Neuron (in vitro differentiated cells): ENCODE measurements around the gene DRD5.
"Not testable (repeated sequence)": the region's sequence is repeated elsewhere in the genome, so short reads cannot be mapped to it uniquely, and the experiment has no call there.

ENCODE experiments used
- H2AFZ ChIP-seq: one replicate; pipeline ENCODE4 v1.6.1; 2013; ENCODE audit warnings: low read depth, mild to moderate bottlenecking, inconsistent platforms, low read length, moderate library complexity
- H3K27me3 ChIP-seq: one replicate; pipeline ENCODE4 v1.6.1; 2013; ENCODE audit warnings: low read length; ENCODE audit not compliant: insufficient read depth
- H3K36me3 ChIP-seq: one replicate; pipeline ENCODE4 v1.6.1; 2013; ENCODE audit warnings: low read length; ENCODE audit not compliant: insufficient read depth
- H3K4me1 ChIP-seq: one replicate; pipeline ENCODE4 v1.6.1; 2013; ENCODE audit warnings: low read length; ENCODE audit not compliant: insufficient read depth
- H3K4me3 ChIP-seq: 2 replicates; pipeline ENCODE4 v1.5.1; 2013; ENCODE audit warnings: mild to moderate bottlenecking, low read length, moderate library complexity
- H3K9me3 ChIP-seq: one replicate; pipeline ENCODE4 v1.6.1; 2013; ENCODE audit warnings: low read length

DRD5 gene

GRCh38 chr4:9781343-9782135 lies at the start of gene DRD5:
Gene DRD5, plus strand, starts transcription at chr4:9781634. Its CDS starts 396 bp downstream, at chr4:9782030.
- Histone ChIP-seq H3K4me3 (no peak within 1 kb of the TSS), H3K9me3 (no peaks in the 10 kb centered on the region), H3K27me3 (peaks cover 35% of the 10 kb centered on the region), H3K4me1 (no peaks in the 10 kb centered on the region), H3K36me3 (no peaks in the 10 kb centered on the region), H2AFZ (no peak within 1 kb of the TSS)

- H3K27me3 ChIP-seq, H3K4me1 ChIP-seq, H3K36me3 ChIP-seq, H2AFZ ChIP-seq, H3K4me3 ChIP-seq, H3K9me3 ChIP-seq: not testable (repeated sequence)
Measured at GRCh38 chr4:9732256-9732655, 49.2 kb upstream of the DRD5 start.

GRCh38 chr4:9735515-9735914 lies 45.9 kb upstream of the DRD5 start:
- H3K36me3 ChIP-seq = no peaks in the 10 kb centered on the region
- H2AFZ ChIP-seq = no peak overlapping the region
- no peaks in the 10 kb centered on the region for H3K4me1 ChIP-seq
- no peak overlapping the region for H3K4me3 ChIP-seq
- H3K27me3 ChIP-seq = no peaks in the 10 kb centered on the region
- no peaks in the 10 kb centered on the region for H3K9me3 ChIP-seq

- not testable (repeated sequence) for H3K36me3 ChIP-seq, H3K27me3 ChIP-seq, H2AFZ ChIP-seq, H3K4me1 ChIP-seq, H3K9me3 ChIP-seq, H3K4me3 ChIP-seq
Measured at GRCh38 chr4:9737280-9737679, 44.2 kb upstream of the DRD5 start.

GRCh38 chr4:9743789-9744188 lies 37.6 kb upstream of the DRD5 start:
- H3K36me3 ChIP-seq, H3K9me3 ChIP-seq, H2AFZ ChIP-seq, H3K4me1 ChIP-seq, H3K4me3 ChIP-seq, H3K27me3 ChIP-seq: not testable (repeated sequence)

- H3K27me3 ChIP-seq = no peaks in the 10 kb centered on the region
- no peak overlapping the region for H2AFZ ChIP-seq
- no peaks in the 10 kb centered on the region for H3K4me1 ChIP-seq
- H3K36me3 ChIP-seq = no peaks in the 10 kb centered on the region
- H3K9me3 ChIP-seq = no peaks in the 10 kb centered on the region
- H3K4me3 ChIP-seq = no peak overlapping the region
Measured at GRCh38 chr4:9745782-9746181, 35.7 kb upstream of the DRD5 start.

GRCh38 chr4:9758641-9759317 lies 22.7 kb upstream of the DRD5 start:
- no peaks in the 10 kb centered on the region for H3K9me3 ChIP-seq
- no peak overlapping the region for H2AFZ ChIP-seq
- H3K27me3 ChIP-seq = no peaks in the 10 kb centered on the region
- H3K4me1 ChIP-seq = no peaks in the 10 kb centered on the region
- H3K36me3 ChIP-seq = no peaks in the 10 kb centered on the region
- H3K4me3 ChIP-seq = no peak overlapping the region

GRCh38 chr4:9762823-9763475 lies 18.5 kb upstream of the DRD5 start:
- H3K36me3 ChIP-seq = no peaks in the 10 kb centered on the region

GRCh38 chr4:9764155-9764696 lies 17.2 kb upstream of the DRD5 start:
- Histone ChIP-seq H3K27me3 (no peaks in the 10 kb centered on the region), H3K9me3 (no peaks in the 10 kb centered on the region)

More at GRCh38 chr4:9762823-9763475, 18.5 kb upstream of the DRD5 start:
- no peak overlapping the region for H2AFZ ChIP-seq
- no peak overlapping the region for H3K4me3 ChIP-seq
- no peaks in the 10 kb centered on the region for H3K9me3 ChIP-seq
- no peaks in the 10 kb centered on the region for H3K27me3 ChIP-seq
- no peaks in the 10 kb centered on the region for H3K4me1 ChIP-seq

GRCh38 chr4:9765091-9765490 lies 16.3 kb upstream of the DRD5 start:
- no peaks in the 10 kb centered on the region for H3K4me1 ChIP-seq
- H3K36me3 ChIP-seq = no peaks in the 10 kb centered on the region
- H2AFZ ChIP-seq = no peak overlapping the region
- no peaks in the 10 kb centered on the region for H3K27me3 ChIP-seq
- no peaks in the 10 kb centered on the region for H3K9me3 ChIP-seq
- no peak overlapping the region for H3K4me3 ChIP-seq

More at GRCh38 chr4:9764155-9764696, 17.2 kb upstream of the DRD5 start:
- Histone ChIP-seq H3K4me1 (no peaks in the 10 kb centered on the region), H3K36me3 (no peaks in the 10 kb centered on the region), H3K4me3 (no peak overlapping the region), H2AFZ (no peak overlapping the region)

GRCh38 chr4:9769321-9769720 lies 12.1 kb upstream of the DRD5 start:
- Histone ChIP-seq H3K4me1 (no peaks in the 10 kb centered on the region), H3K27me3 (no peaks in the 10 kb centered on the region), H3K9me3 (no peaks in the 10 kb centered on the region), H3K36me3 (no peaks in the 10 kb centered on the region), H3K4me3 (no peak overlapping the region), H2AFZ (no peak overlapping the region)

GRCh38 chr4:9771034-9771433 lies 10.4 kb upstream of the DRD5 start:
- no peak overlapping the region for H3K4me3 ChIP-seq
- H3K27me3 ChIP-seq = no peaks in the 10 kb centered on the region
- H3K9me3 ChIP-seq = no peaks in the 10 kb centered on the region
- H3K36me3 ChIP-seq = no peaks in the 10 kb centered on the region
- H3K4me1 ChIP-seq = no peaks in the 10 kb centered on the region
- no peak overlapping the region for H2AFZ ChIP-seq

- Histone ChIP-seq H2AFZ (no peak overlapping the region), H3K9me3 (no peaks in the 10 kb centered on the region), H3K36me3 (no peaks in the 10 kb centered on the region), H3K4me3 (no peak overlapping the region), H3K27me3 (no peaks in the 10 kb centered on the region), H3K4me1 (no peaks in the 10 kb centered on the region)
Measured at GRCh38 chr4:9773471-9773870, 8.0 kb upstream of the DRD5 start.
